BJ (cell line): ENCODE results near the gene USP13. TPM values are rescaled to one million over a fixed set of nuclear protein-coding genes. Genes with fewer than 3 reads are reported as not detected.

Experiments
- CTCF ChIA-PET: fragments of 350-600 bp; formaldehyde crosslinking; extraction: SDS; loops from one replicate; lab custom pipeline; 2021; ENCODE audit warnings: antibody characterized with exemption, inconsistent platforms; lab: Yijun Ruan, JAX
- POLR2A ChIA-PET: fragments of 300-600 bp; sonication (Branson Sonifier 250); formaldehyde crosslinking; extraction: SDS; loops from one replicate; lab custom pipeline; 2021; ENCODE audit warnings: antibody characterized with exemption; lab: Charles Lee
- DNase-seq: peaks from one replicate; pipeline ENCODE4 v3.0.0-alpha.2; 2011; ENCODE audit warnings: low read depth
- H3K27me3 ChIP-seq: 2 replicates; pipeline ENCODE4 v1.6.0; 2011; ENCODE audit warnings: low read length; ENCODE audit not compliant: control insufficient read depth, insufficient read depth
- H3K36me3 ChIP-seq: 2 replicates; pipeline ENCODE4 v1.5.1; 2011; ENCODE audit warnings: low read length; ENCODE audit not compliant: control insufficient read depth, insufficient read depth
- H3K4me3 ChIP-seq: 2 replicates; pipeline ENCODE4 v1.5.1; 2011; ENCODE audit warnings: low read depth, mild to moderate bottlenecking, control low read depth, low read length
- polyA plus RNA-seq: library from polyadenylated mRNA; depleted of rRNA; stranded (reverse); fragments of >200 nt; gene quantifications from 2 replicates; pipeline ENCODE4 v1.2.3, GENCODE V29; 2011
- TF ChIP-seq, protein P1 (sequence below): IDR thresholded peaks from 2 replicates; pipeline ENCODE4 v1.5.1; 2011; ENCODE audit warnings: low read depth, mild to moderate bottlenecking, control low read depth, inconsistent platforms, low read length, moderate library complexity; ENCODE audit not compliant: insufficient read depth

The USP13 gene
- polyA plus RNA-seq, 1 experiment: 10.5 TPM

GRCh38 chr3:179606534-179607085 is 46.2 kb upstream of the USP13 start:
- no peak overlapping the region for H3K4me3 ChIP-seq
- H3K27me3 ChIP-seq: no peaks in the 10 kb centered on the region
- POLR2A ChIA-PET: no interaction called here
- TF ChIP-seq, protein P1, sequence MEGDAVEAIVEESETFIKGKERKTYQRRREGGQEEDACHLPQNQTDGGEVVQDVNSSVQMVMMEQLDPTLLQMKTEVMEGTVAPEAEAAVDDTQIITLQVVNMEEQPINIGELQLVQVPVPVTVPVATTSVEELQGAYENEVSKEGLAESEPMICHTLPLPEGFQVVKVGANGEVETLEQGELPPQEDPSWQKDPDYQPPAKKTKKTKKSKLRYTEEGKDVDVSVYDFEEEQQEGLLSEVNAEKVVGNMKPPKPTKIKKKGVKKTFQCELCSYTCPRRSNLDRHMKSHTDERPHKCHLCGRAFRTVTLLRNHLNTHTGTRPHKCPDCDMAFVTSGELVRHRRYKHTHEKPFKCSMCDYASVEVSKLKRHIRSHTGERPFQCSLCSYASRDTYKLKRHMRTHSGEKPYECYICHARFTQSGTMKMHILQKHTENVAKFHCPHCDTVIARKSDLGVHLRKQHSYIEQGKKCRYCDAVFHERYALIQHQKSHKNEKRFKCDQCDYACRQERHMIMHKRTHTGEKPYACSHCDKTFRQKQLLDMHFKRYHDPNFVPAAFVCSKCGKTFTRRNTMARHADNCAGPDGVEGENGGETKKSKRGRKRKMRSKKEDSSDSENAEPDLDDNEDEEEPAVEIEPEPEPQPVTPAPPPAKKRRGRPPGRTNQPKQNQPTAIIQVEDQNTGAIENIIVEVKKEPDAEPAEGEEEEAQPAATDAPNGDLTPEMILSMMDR: no peak
- CTCF ChIA-PET: no interaction called here
- no peaks in the 10 kb centered on the region for H3K36me3 ChIP-seq
- DNase-seq: no peak

DNA sequence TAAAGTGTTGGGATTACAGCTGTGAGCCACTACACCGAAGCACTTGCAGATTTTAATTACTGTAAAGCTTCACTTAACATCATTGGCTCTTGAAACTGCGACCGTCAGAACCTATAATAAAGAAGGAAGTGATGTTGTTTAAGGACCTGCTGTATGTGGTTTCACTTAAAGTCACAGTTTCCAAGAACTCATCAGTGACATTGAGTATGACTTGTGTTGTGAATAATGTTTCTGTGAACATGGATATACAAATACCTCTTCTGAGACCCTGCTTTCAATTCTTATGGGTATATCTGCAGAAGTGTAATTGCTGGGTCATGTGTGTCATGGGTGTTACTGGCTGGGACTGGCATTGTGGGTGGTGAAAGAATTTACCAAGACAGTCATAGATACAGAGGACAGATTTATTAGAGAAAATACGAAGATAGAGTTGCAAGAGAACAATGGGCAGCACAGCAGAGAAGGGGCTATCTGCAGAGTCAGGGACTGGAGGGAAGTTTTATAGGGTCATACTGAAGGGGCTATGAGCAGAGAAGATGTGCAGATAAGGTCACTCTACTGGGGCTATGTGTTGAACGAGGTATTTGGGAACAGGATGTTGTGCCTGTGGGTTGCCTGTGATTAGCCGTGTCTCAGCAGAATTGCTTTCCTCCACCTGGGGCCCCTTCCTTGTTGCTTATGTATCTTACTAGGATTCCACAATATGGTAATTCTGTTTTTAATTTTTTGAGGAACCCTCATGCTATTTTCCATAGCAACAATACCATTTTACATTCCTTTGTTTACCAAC is 43.7 kb upstream of the USP13 start:
- TF ChIP-seq, protein P1: no peak
- CTCF ChIA-PET: no interaction called here

GRCh38 chr3:179610066-179610465 is 42.8 kb upstream of the USP13 start:
- CTCF ChIA-PET: no interaction called here
- Histone ChIP-seq H3K36me3 (no peaks in the 10 kb centered on the region), H3K27me3 (no peaks in the 10 kb centered on the region)

More for the DNA sequence above, 43.7 kb upstream of the USP13 start:
- POLR2A ChIA-PET: no interaction called here
- no peak for DNase-seq
- Histone ChIP-seq H3K4me3 (no peak overlapping the region), H3K27me3 (no peaks in the 10 kb centered on the region), H3K36me3 (no peaks in the 10 kb centered on the region)

GRCh38 chr3:179613807-179614206 is 39.0 kb upstream of the USP13 start:
- no peak overlapping the region for H3K4me3 ChIP-seq
- CTCF ChIA-PET: interaction anchor here (1.8 kb wide), 1 partner anchor 36 kb away, joined by 4 read pairs; no protein-coding TSS in a partner anchor
- POLR2A ChIA-PET: interaction anchor here (0.6 kb wide), 1 partner anchor 25 kb away, joined by 6 read pairs; no protein-coding TSS in a partner anchor

More at GRCh38 chr3:179610066-179610465, 42.8 kb upstream of the USP13 start:
- POLR2A ChIA-PET: no interaction called here
- no peak overlapping the region for H3K4me3 ChIP-seq
- TF ChIP-seq, protein P1: no peak
- no peak for DNase-seq

More at GRCh38 chr3:179613807-179614206, 39.0 kb upstream of the USP13 start:
- H3K36me3 ChIP-seq: no peaks in the 10 kb centered on the region; the same call in 1 of the 2 replicates
- peak; percentile 22 for DNase-seq
- H3K27me3 ChIP-seq: no peaks in the 10 kb centered on the region
- TF ChIP-seq, protein P1: 0 out of 2 replicates have a peak, but pooled peaks have one; percentile 3
